ACC112 (cell line): ENCODE results near the gene NECAB2.

ENCODE experiments used
- H2AFZ ChIP-seq: fragments of 200-600 bp; sonication (generic); one replicate; pipeline ENCODE4 v1.6.0; 2017; ENCODE audit warnings: antibody characterized with exemption, low read length; ENCODE audit not compliant: unreplicated experiment
- H3K27ac ChIP-seq: fragments of 200-600 bp; sonication (generic); 2 replicates; pipeline ENCODE4 v1.5.1; 2014; ENCODE audit warnings: low read depth, mild to moderate bottlenecking, antibody characterized with exemption, low read length, moderate library complexity
- H3K27me3 ChIP-seq: fragments of 200-600 bp; sonication (generic); 2 replicates; pipeline ENCODE4 v1.6.1; 2014; ENCODE audit warnings: mild to moderate bottlenecking, antibody characterized with exemption, low read length, moderate library complexity, mixed read lengths; ENCODE audit not compliant: insufficient read depth
- H3K36me3 ChIP-seq: fragments of 200-600 bp; sonication (generic); 2 replicates; pipeline ENCODE4 v1.6.1; 2016; ENCODE audit warnings: mild to moderate bottlenecking, antibody characterized with exemption, low read length, moderate library complexity, mixed read lengths; ENCODE audit not compliant: insufficient read depth
- H3K4me1 ChIP-seq: fragments of 200-600 bp; sonication (generic); one replicate; pipeline ENCODE4 v1.6.1; 2016; ENCODE audit warnings: low read length, mixed read lengths; ENCODE audit not compliant: insufficient read depth, unreplicated experiment, control insufficient read depth
- H3K4me3 ChIP-seq: fragments of 200-600 bp; sonication (generic); 2 replicates; pipeline ENCODE4 v1.5.1; 2014; ENCODE audit warnings: mild to moderate bottlenecking, low read depth, low read length
- H3K79me2 ChIP-seq: fragments of 200-600 bp; sonication (generic); one replicate; pipeline ENCODE4 v1.6.0; 2016; ENCODE audit warnings: low read length; ENCODE audit not compliant: control insufficient read depth, unreplicated experiment, insufficient read depth

Gene NECAB2

GRCh38 chr16:83970430-83970815 lies 2.4 kb downstream of the NECAB2 start:
- Histone ChIP-seq H3K4me1 (no peaks in the 10 kb centered on the region), H3K27ac (no peak overlapping the region), H3K4me3 (no peak overlapping the region), H2AFZ (no peak overlapping the region), H3K27me3 (peaks cover 6% of the 10 kb centered on the region; the same call in 1 of the 2 replicates), H3K36me3 (no peaks in the 10 kb centered on the region), H3K79me2 (no peaks in the 10 kb centered on the region)

- Histone ChIP-seq H3K27ac (no peak overlapping the region), H3K4me3 (no peak overlapping the region), H3K27me3 (peaks cover 6% of the 10 kb centered on the region; the same call in 1 of the 2 replicates), H3K36me3 (no peaks in the 10 kb centered on the region), H2AFZ (no peak overlapping the region), H3K79me2 (no peaks in the 10 kb centered on the region), H3K4me1 (no peaks in the 10 kb centered on the region)
Observed at GRCh38 chr16:83971165-83972130, 3.4 kb downstream of the NECAB2 start.

GRCh38 chr16:83972256-83973008 lies 4.4 kb downstream of the NECAB2 start:
- Histone ChIP-seq H3K27ac (no peak overlapping the region), H3K36me3 (no peaks in the 10 kb centered on the region), H2AFZ (no peak overlapping the region), H3K4me3 (no peak overlapping the region), H3K79me2 (no peaks in the 10 kb centered on the region), H3K27me3 (peaks cover 6% of the 10 kb centered on the region; the same call in 1 of the 2 replicates), H3K4me1 (no peaks in the 10 kb centered on the region)

- Histone ChIP-seq H2AFZ (no peak overlapping the region), H3K4me1 (no peaks in the 10 kb centered on the region), H3K27ac (no peak overlapping the region), H3K27me3 (peaks cover 6% of the 10 kb centered on the region; the same call in 1 of the 2 replicates), H3K36me3 (no peaks in the 10 kb centered on the region), H3K79me2 (no peaks in the 10 kb centered on the region), H3K4me3 (no peak overlapping the region)
Observed at GRCh38 chr16:83973077-83973476, 5.0 kb downstream of the NECAB2 start.

GRCh38 chr16:83973581-83974385 lies 5.7 kb downstream of the NECAB2 start:
- Histone ChIP-seq H3K4me1 (no peaks in the 10 kb centered on the region), H3K27ac (no peak overlapping the region), H3K27me3 (peaks cover 5% of the 10 kb centered on the region; the same call in 1 of the 2 replicates), H2AFZ (no peak overlapping the region), H3K4me3 (no peak overlapping the region), H3K36me3 (no peaks in the 10 kb centered on the region), H3K79me2 (no peaks in the 10 kb centered on the region)

- Histone ChIP-seq H2AFZ (no peak overlapping the region), H3K27me3 (no peaks in the 10 kb centered on the region), H3K36me3 (no peaks in the 10 kb centered on the region), H3K79me2 (no peaks in the 10 kb centered on the region), H3K27ac (no peak overlapping the region), H3K4me3 (no peak overlapping the region), H3K4me1 (no peaks in the 10 kb centered on the region)
Observed at GRCh38 chr16:83974475-83974874, 6.4 kb downstream of the NECAB2 start.

- Histone ChIP-seq H2AFZ (no peak overlapping the region), H3K4me1 (no peaks in the 10 kb centered on the region), H3K27ac (no peak overlapping the region), H3K36me3 (no peaks in the 10 kb centered on the region), H3K4me3 (no peak overlapping the region), H3K27me3 (no peaks in the 10 kb centered on the region), H3K79me2 (no peaks in the 10 kb centered on the region)
Observed at GRCh38 chr16:83975590-83976260, 7.7 kb downstream of the NECAB2 start.

- H3K27ac ChIP-seq, result no peak overlapping the region
- H3K79me2 ChIP-seq, result no peaks in the 10 kb centered on the region
- H3K36me3 ChIP-seq, result no peaks in the 10 kb centered on the region
- H3K4me3 ChIP-seq, result no peak overlapping the region
- H3K4me1 ChIP-seq, result no peaks in the 10 kb centered on the region
- H3K27me3 ChIP-seq, result no peaks in the 10 kb centered on the region
- no peak overlapping the region for H2AFZ ChIP-seq
Observed at GRCh38 chr16:83977056-83977815, 9.2 kb downstream of the NECAB2 start.

GRCh38 chr16:83978401-83978904 lies 10.4 kb downstream of the NECAB2 start:
- Histone ChIP-seq H3K4me1 (no peaks in the 10 kb centered on the region), H3K4me3 (no peak overlapping the region), H3K36me3 (no peaks in the 10 kb centered on the region), H3K27me3 (no peaks in the 10 kb centered on the region), H3K79me2 (no peaks in the 10 kb centered on the region), H2AFZ (no peak overlapping the region), H3K27ac (no peak overlapping the region)
